Measurements from ENCODE around the gene EGFL7. TPM values are rescaled to one million over a fixed set of nuclear protein-coding genes. Genes with fewer than 3 reads are reported as not detected.

EGFL7 gene
- total and polyA plus RNA-seq, 2 of the 8 experiments (the other 6 are each of a cell fraction or from before 2014, with no cell fraction given) = 37.8 to 53.4 TPM

GRCh38 chr9:136616307-136616635 is 46.4 kb upstream of the EGFL7 start:
- no peak overlapping the region for H3K18ac ChIP-seq (ENCODE audit: extremely low read depth, low read length)
- H3K23me2 ChIP-seq (ENCODE audit: low read depth, low read length) = no peaks in the 10 kb centered on the region
- H3K4ac ChIP-seq (replicated peaks; ENCODE audit: insufficient read length, low read depth, low read length) = no peak overlapping the region
- no peak overlapping the region for H3K27ac ChIP-seq (ENCODE audit: low read depth, low read length)
- no peaks in the 10 kb centered on the region for H3K36me3 ChIP-seq (ENCODE audit: control insufficient read depth in 2 of 4, insufficient read depth in 4 of 4, low read length in 3 of 4)
- no peak overlapping the region for H4K8ac ChIP-seq (ENCODE audit: extremely low read depth, insufficient read depth, low read length)
- H3K4me3 ChIP-seq (ENCODE audit: extremely low read depth in 1 of 4, insufficient read depth in 2 of 4, low read depth in 3 of 4, low read length in 4 of 4) = no peak overlapping the region
- FAIRE-seq (no peak), DNase-seq (ENCODE audit: low read depth in 1 of 2, low spot score in 2 of 2) (no peak)
- no peak overlapping the region for H2BK20ac ChIP-seq (ENCODE audit: low read length)
- WGBS, 2 experiments (ENCODE audit: extremely low coverage in 1 of 2, insufficient coverage in 1 of 2, insufficient read length in 1 of 2, insufficient replicate concordance in 2 of 2, low coverage in 1 of 2, low lambda C conversion rate in 2 of 2, missing lambda C conversion rate in 1 of 2) = 91% methylated on average over 6 of the region's 12 CpGs; no CpG with 5 or more reads in 1 of the 2 experiments
- no peak overlapping the region for H2BK5ac ChIP-seq (ENCODE audit: low read depth, low read length)
- no peak overlapping the region for H4K91ac ChIP-seq (replicated peaks; ENCODE audit: insufficient read length, low read length)
- H3K79me2 ChIP-seq (ENCODE audit: control insufficient read depth in 1 of 2, insufficient read depth in 2 of 2, low read length in 2 of 2) = no peaks in the 10 kb centered on the region
- no peak overlapping the region for H2AFZ ChIP-seq (ENCODE audit: low read length)
- H2BK12ac ChIP-seq (ENCODE audit: low read depth, low read length) = no peak overlapping the region
- ChIA-PET POLR2A (ENCODE audit: partially characterized antibody) (no interaction called here), CTCF (ENCODE audit: partially characterized antibody) (interaction anchor here (1.0 to 3.1 kb wide), 3 partner anchors 11 to 113 kb away, joined by 3 to 16 read pairs (median 3); no protein-coding TSS in a partner anchor)
- no peaks in the 10 kb centered on the region for H3K27me3 ChIP-seq (replicated peaks in 1 of 4; ENCODE audit: control insufficient read depth in 3 of 4, extremely low read depth in 1 of 4, insufficient read depth in 3 of 4, low read length in 3 of 4)
- H3K9me3 ChIP-seq (ENCODE audit: insufficient read depth in 2 of 2, low read depth in 1 of 2, low read length in 1 of 2) = no peaks in the 10 kb centered on the region
- H3K56ac ChIP-seq (replicated peaks; ENCODE audit: insufficient read length, low read depth, low read length) = no peak overlapping the region
- no peak overlapping the region for H4K5ac ChIP-seq (ENCODE audit: insufficient read length, low read depth, low read length)
- H3K9ac ChIP-seq (replicated peaks in 1 of 4; ENCODE audit: extremely low read depth in 1 of 4, low read depth in 3 of 4, low read length in 3 of 4) = no peak overlapping the region
- H3K23ac ChIP-seq (ENCODE audit: insufficient read length) = no peak overlapping the region
- no peak overlapping the region for H2BK120ac ChIP-seq (replicated peaks; ENCODE audit: low read depth, low read length)
- H3K79me1 ChIP-seq (ENCODE audit: low read depth, low read length) = no peaks in the 10 kb centered on the region
- no peak overlapping the region for H3K14ac ChIP-seq (ENCODE audit: insufficient read length)
- no peak overlapping the region for H2AK5ac ChIP-seq (ENCODE audit: low read depth, low read length)
- H3K4me1 ChIP-seq (replicated peaks in 1 of 4; ENCODE audit: control insufficient read depth in 3 of 4, insufficient read depth in 4 of 4, low read length in 3 of 4) = peaks cover 0 to 6% (median 3%) of the 10 kb centered on the region in 4 experiments; a peak in 6 of 7 replicates
- peak overlapping the region; percentile 81; the same call in 1 of the 2 replicates for H2BK15ac ChIP-seq (ENCODE audit: low read length)
- no peak overlapping the region for H3K4me2 ChIP-seq (ENCODE audit: insufficient read depth in 1 of 2, low read depth in 2 of 2, low read length in 2 of 2)
- no peaks in the 10 kb centered on the region for H4K20me1 ChIP-seq (replicated peaks in 1 of 2; ENCODE audit: control insufficient read depth in 1 of 2, insufficient read depth in 2 of 2, low read length in 2 of 2)
- TF ChIP-seq FOSL1 (IDR thresholded peaks at IDR 0.05; ENCODE audit: insufficient read depth, low read depth, low read length) (no peak), CBX8 (IDR thresholded peaks at IDR 0.05; ENCODE audit: borderline replicate concordance, low read depth, low read length) (no peak), MAFK (IDR thresholded peaks at IDR 0.05; ENCODE audit: low read depth, low read length) (no peak), CEBPB (IDR thresholded peaks at IDR 0.05; ENCODE audit: low read depth, low read length) (no peak), POLR2AphosphoS5 (IDR thresholded peaks at IDR 0.05; ENCODE audit: low read depth, low read length) (no peak), SP2 (IDR thresholded peaks at IDR 0.05; ENCODE audit: low read length) (no peak)
